Loucy (cell line): Measurements from ENCODE around the gene ENTPD8.

ENCODE experiments used
- EZH2phosphoT487 ChIP-seq: fragments of 200-600 bp; IDR thresholded peaks from 2 replicates; pipeline ENCODE4 v1.6.1; 2018; ENCODE audit warnings: antibody characterized with exemption, mild to moderate bottlenecking, moderate library complexity, borderline replicate concordance
- TF ChIP-seq, protein P1 (sequence below): fragments of 200-600 bp; sonication (generic); conservative IDR thresholded peaks from 2 replicates; pipeline ENCODE4 v1.5.1; 2014; ENCODE audit warnings: mild to moderate bottlenecking, antibody characterized with exemption, low read length

DNA sequence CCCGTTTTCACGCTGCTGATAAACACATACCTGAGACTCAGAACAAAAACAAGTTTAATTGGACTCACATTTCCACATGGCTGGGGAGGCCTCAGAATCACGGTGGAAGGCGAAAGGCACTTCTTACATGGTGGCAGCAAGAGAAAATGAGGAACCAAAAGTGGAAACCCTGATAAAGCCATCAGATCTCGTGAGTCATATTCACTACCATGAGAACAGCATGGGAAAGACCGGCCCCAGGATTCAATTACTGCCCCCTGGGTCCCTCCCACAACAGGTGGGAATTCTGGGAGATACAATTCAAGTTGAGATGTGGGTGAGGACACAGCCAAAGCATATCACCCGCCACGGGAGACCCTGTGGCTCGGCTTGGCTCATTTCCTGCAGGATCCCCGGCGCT, 38.4 kb downstream of the ENTPD8 start:
- TF ChIP-seq, protein P1, sequence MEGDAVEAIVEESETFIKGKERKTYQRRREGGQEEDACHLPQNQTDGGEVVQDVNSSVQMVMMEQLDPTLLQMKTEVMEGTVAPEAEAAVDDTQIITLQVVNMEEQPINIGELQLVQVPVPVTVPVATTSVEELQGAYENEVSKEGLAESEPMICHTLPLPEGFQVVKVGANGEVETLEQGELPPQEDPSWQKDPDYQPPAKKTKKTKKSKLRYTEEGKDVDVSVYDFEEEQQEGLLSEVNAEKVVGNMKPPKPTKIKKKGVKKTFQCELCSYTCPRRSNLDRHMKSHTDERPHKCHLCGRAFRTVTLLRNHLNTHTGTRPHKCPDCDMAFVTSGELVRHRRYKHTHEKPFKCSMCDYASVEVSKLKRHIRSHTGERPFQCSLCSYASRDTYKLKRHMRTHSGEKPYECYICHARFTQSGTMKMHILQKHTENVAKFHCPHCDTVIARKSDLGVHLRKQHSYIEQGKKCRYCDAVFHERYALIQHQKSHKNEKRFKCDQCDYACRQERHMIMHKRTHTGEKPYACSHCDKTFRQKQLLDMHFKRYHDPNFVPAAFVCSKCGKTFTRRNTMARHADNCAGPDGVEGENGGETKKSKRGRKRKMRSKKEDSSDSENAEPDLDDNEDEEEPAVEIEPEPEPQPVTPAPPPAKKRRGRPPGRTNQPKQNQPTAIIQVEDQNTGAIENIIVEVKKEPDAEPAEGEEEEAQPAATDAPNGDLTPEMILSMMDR: no peak
- TF ChIP-seq EZH2phosphoT487: no peak
